CD4-positive, CD25-positive, alpha-beta regulatory T cell (primary cell): ENCODE results near the gene ASCC3. TPM values are rescaled to one million over a fixed set of nuclear protein-coding genes. Genes with fewer than 3 reads are reported as not detected.

Source experiments
- ATAC-seq, 2 donors: fragments of 150-1000 bp; cut with Tn5 transposase; one replicate each; pipeline ENCODE4 v1.10.0; 2021; ENCODE audit warnings: low read depth in 2 of 2, moderate number of reproducible peaks in 2 of 2, moderate library complexity in 1 of 2
- DNase-seq, 3 donors: peaks; one replicate each; pipeline versions ENCODE4 v3.0.0 to v3.0.0-alpha.2; 2012 to 2022; ENCODE audit warnings: mixed read lengths in 1 of 3
- H3K27ac ChIP-seq: one replicate; pipeline ENCODE4 v1.7.0; 2013; ENCODE audit warnings: mild to moderate bottlenecking, low read length; ENCODE audit not compliant: insufficient read depth, poor library complexity, severe bottlenecking
- H3K27me3 ChIP-seq: one replicate; pipeline ENCODE4 v1.7.0; 2013; ENCODE audit warnings: low read length; ENCODE audit not compliant: control insufficient read depth, insufficient read depth
- H3K36me3 ChIP-seq: one replicate; pipeline ENCODE4 v1.7.0; 2013; ENCODE audit warnings: mild to moderate bottlenecking, low read length, moderate library complexity; ENCODE audit not compliant: control insufficient read depth, insufficient read depth
- H3K4me1 ChIP-seq: 2 replicates; pipeline ENCODE4 v1.7.0; 2013; ENCODE audit warnings: mild to moderate bottlenecking, low read length; ENCODE audit not compliant: insufficient read depth, control insufficient read depth, poor library complexity, severe bottlenecking
- H3K4me3 ChIP-seq: one replicate; pipeline ENCODE4 v1.7.0; 2013; ENCODE audit warnings: low read depth, mild to moderate bottlenecking, low read length, moderate library complexity
- H3K9me3 ChIP-seq, 2 experiments: 1 replicate in 1 of 2; 2 replicates in 1 of 2; pipeline ENCODE4 v1.7.0; 2013; ENCODE audit warnings: low read length in 2 of 2, mild to moderate bottlenecking in 1 of 2, moderate library complexity in 1 of 2; ENCODE audit not compliant: control insufficient read depth in 2 of 2
- H3K27ac Mint-ChIP-seq, 3 donors: one replicate each; pipeline ENCODE4 v1.8.0; 2020 to 2022; ENCODE audit warnings: mild to moderate bottlenecking in 3 of 3, mixed read lengths in 3 of 3, moderate library complexity in 2 of 3
- H3K27me3 Mint-ChIP-seq: one replicate; pipeline ENCODE4 v1.8.0; 2022; ENCODE audit warnings: mild to moderate bottlenecking, mixed read lengths
- H3K36me3 Mint-ChIP-seq: one replicate; pipeline ENCODE4 v1.8.0; 2020; ENCODE audit warnings: mixed read lengths
- H3K4me1 Mint-ChIP-seq, 4 donors: one replicate each; pipeline ENCODE4 v1.8.0; 2020 to 2022; ENCODE audit warnings: mixed read lengths in 4 of 4, mild to moderate bottlenecking in 1 of 4
- H3K4me3 Mint-ChIP-seq, 4 donors: one replicate each; pipeline ENCODE4 v1.8.0; 2020 to 2022; ENCODE audit warnings: mild to moderate bottlenecking in 4 of 4, mixed read lengths in 4 of 4, moderate library complexity in 3 of 4
- H3K9me3 Mint-ChIP-seq, 7 donors: one replicate each; pipeline ENCODE4 v1.8.0; 2020 to 2022; ENCODE audit warnings: mixed read lengths in 7 of 7, mild to moderate bottlenecking in 3 of 7, moderate library complexity in 2 of 7
- polyA plus RNA-seq, 4 donors: library from polyadenylated mRNA; unstranded; fragments of 300-500 nt; fragmentation: Illumina TruSeq; gene quantifications; one replicate each; pipeline ENCODE4 v1.2.3, GENCODE V29; 2021
- total RNA-seq: library from RNA; stranded (reverse); gene quantifications from one replicate; pipeline ENCODE4 v1.2.3, GENCODE V29; 2022

The ASCC3 gene
- total and polyA plus RNA-seq, 5 donors from 2014 or later: 22.6 to 51.2 (median 29.2) TPM

DNA sequence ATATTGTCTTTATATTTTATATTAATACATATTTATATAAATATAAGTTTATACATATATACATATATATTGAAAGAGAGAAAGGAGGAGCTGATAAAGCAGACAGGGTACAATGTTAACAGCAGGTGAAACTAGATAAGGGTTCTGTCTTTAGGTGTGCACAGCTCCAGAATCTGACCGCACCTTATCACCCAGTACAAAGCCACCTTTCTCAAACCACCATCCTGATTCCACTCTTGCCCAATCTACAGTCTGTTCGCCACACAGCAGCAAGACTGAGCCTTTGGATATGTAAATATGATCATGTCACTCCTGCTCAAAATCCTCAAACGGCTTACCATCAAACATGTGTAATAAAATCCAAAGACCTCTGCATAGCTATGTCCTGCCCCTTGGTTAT lies 34.7 kb upstream of the ASCC3 start:
- H3K27me3 ChIP-seq: no peaks in the 10 kb centered on the region
- no peaks in the 10 kb centered on the region for H3K9me3 ChIP-seq
- H3K36me3 ChIP-seq: no peaks in the 10 kb centered on the region
- DNase-seq (no peak), ATAC-seq (no peak)
- H3K4me1 ChIP-seq: no peaks in the 10 kb centered on the region
- no peak overlapping the region for H3K27ac ChIP-seq
- Mint-ChIP-seq H3K9me3 (peaks cover 0 to 5% (median 0%) of the 10 kb centered on the region in 7 donors), H3K36me3 (no peaks in the 10 kb centered on the region), H3K4me1 (peaks cover 0 to 4% (median 0%) of the 10 kb centered on the region in 4 donors), H3K27ac (no peak overlapping the region), H3K27me3 (peaks cover 4% of the 10 kb centered on the region), H3K4me3 (no peak overlapping the region)
- H3K4me3 ChIP-seq: no peak overlapping the region

DNA sequence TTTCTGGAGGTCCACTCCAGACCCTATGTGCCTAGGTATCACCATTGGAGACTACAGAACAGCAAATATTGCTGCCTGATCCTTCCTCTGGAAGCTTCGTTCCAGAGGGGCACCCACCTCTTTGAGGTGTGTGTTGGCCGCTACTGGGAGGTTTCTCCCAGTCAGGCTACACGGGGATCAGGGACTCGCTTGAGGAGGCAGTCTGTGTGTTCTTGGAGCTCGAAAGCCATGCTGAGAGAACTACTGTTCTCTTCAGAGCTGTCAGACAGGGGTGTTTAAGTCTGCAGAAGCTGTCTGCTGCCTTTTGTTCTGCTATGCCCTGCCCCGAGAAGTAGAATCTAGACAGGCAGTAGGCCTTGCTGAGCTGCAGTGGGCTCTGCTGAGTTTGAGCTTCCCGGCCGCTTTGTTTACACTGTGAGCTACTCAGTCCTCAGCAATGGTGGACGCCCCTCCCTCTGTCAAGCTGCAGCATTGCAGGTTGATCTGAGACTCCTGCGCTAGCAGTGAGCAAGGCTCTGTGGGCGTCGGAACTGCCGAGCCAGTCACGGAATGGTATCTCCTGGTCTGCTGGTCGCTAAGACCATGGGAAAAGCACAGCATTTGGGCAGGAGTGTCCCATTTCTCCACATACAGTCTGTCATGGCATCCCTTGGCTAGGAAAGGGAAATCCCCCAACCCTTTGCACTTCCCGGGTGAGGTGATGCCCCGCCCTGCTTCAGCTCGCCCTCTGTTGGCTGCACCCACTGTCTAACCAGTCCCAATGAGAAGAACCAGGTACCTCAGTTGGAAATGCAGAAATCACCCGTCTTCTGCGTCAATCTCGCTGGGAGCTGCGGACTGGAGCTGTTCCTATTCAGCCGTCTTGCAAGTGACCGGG lies 32.5 kb upstream of the ASCC3 start:
- ATAC-seq (no peak), DNase-seq (peak in 1 of 3 donors; percentile 0)
- Histone ChIP-seq H3K9me3 (no peaks in the 10 kb centered on the region), H3K4me3 (no peak overlapping the region), H3K27ac (no peak overlapping the region), H3K36me3 (no peaks in the 10 kb centered on the region), H3K27me3 (no peaks in the 10 kb centered on the region), H3K4me1 (no peaks in the 10 kb centered on the region)
- H3K27me3 Mint-ChIP-seq: peaks cover 4% of the 10 kb centered on the region
- peaks cover 0 to 4% (median 0%) of the 10 kb centered on the region in 4 donors for H3K4me1 Mint-ChIP-seq
- H3K4me3 Mint-ChIP-seq: no peak overlapping the region
- H3K27ac Mint-ChIP-seq: no peak overlapping the region
- H3K36me3 Mint-ChIP-seq: no peaks in the 10 kb centered on the region
- peaks cover 0 to 5% (median 0%) of the 10 kb centered on the region in 7 donors for H3K9me3 Mint-ChIP-seq

DNA sequence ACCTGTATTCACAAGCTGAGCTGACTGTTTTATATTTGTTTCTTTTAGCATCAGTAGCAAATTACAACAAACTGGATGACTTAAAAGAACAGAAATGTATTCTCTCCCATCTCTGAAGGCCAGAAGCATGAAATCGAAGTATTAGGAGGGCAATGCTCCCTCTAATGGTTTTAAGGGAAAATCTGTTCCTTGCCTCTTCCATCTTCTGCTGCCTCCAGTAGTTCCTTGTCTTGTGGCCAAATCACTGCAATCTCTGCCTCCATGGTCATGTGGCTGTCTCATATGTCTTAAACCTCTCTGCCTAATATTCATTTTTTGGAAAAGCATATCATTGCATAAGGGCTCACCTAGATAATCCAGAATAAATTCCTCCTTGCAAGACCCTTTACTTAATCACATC lies 25.2 kb upstream of the ASCC3 start:
- ATAC-seq (no peak), DNase-seq (no peak)
- Histone ChIP-seq H3K27me3 (no peaks in the 10 kb centered on the region), H3K4me1 (no peaks in the 10 kb centered on the region), H3K4me3 (no peak overlapping the region), H3K27ac (no peak overlapping the region), H3K36me3 (no peaks in the 10 kb centered on the region), H3K9me3 (no peaks in the 10 kb centered on the region)
- Mint-ChIP-seq H3K27ac (no peak overlapping the region), H3K27me3 (no peaks in the 10 kb centered on the region), H3K36me3 (no peaks in the 10 kb centered on the region), H3K4me1 (peaks cover 0 to 6% (median 0%) of the 10 kb centered on the region in 4 donors), H3K9me3 (peaks cover 0 to 4% (median 0%) of the 10 kb centered on the region in 7 donors), H3K4me3 (no peak overlapping the region)

DNA sequence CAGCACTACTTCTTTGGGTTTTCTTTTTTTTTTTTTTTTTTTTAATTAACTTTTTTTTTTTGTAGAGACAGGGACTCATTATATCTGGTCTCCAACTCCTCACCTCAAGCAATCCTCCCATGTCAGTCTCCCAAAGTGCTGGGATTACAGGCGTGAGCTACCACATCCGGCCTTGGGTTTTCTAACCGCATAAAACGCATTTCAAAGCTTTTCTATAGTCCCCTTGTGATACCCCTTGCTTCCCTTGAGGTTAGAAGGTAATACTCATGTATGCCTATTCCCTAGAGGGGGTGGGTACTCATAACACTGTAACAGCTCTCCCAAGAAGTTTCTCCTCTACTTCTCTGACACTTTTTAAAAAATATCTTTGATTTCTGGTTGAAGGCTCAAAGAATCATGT lies 23.9 kb upstream of the ASCC3 start:
- Mint-ChIP-seq H3K36me3 (no peaks in the 10 kb centered on the region), H3K27me3 (no peaks in the 10 kb centered on the region), H3K27ac (no peak overlapping the region), H3K4me1 (peaks cover 0 to 6% (median 0%) of the 10 kb centered on the region in 4 donors), H3K9me3 (peaks cover 0 to 2% (median 0%) of the 10 kb centered on the region in 7 donors), H3K4me3 (no peak overlapping the region)
- DNase-seq (no peak), ATAC-seq (no peak)
- peaks cover 3% of the 10 kb centered on the region for H3K27me3 ChIP-seq
- H3K9me3 ChIP-seq: no peaks in the 10 kb centered on the region
- no peak overlapping the region for H3K4me3 ChIP-seq
- no peak overlapping the region for H3K27ac ChIP-seq
- no peaks in the 10 kb centered on the region for H3K36me3 ChIP-seq
- no peaks in the 10 kb centered on the region for H3K4me1 ChIP-seq

DNA sequence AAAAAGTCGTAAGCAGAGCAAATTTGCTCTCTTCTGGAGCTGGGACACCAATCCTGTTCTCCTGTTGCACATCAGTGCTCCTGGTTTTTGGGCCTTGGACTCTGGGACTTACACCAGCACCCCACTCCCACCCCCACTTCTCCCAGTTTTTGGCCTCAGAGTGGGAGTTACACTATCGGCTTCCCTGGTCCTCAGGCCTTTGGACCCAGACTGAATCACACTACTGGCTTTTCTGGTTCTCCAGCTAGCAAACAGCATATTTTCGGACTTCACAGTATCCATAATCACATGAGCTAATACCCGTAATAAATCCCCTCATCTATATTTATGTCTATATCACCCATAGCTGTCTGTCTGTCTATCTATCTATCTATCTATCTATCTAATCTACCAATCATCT lies 23.2 kb upstream of the ASCC3 start:
- Histone ChIP-seq H3K27me3 (peaks cover 3% of the 10 kb centered on the region), H3K4me1 (no peaks in the 10 kb centered on the region), H3K27ac (no peak overlapping the region), H3K4me3 (no peak overlapping the region), H3K9me3 (no peaks in the 10 kb centered on the region), H3K36me3 (no peaks in the 10 kb centered on the region)
- no peak for ATAC-seq
- peaks cover 0 to 6% (median 0%) of the 10 kb centered on the region in 4 donors for H3K4me1 Mint-ChIP-seq
- H3K36me3 Mint-ChIP-seq: no peaks in the 10 kb centered on the region
- H3K27me3 Mint-ChIP-seq: no peaks in the 10 kb centered on the region
- H3K4me3 Mint-ChIP-seq: no peak overlapping the region
- H3K27ac Mint-ChIP-seq: no peak overlapping the region
- H3K9me3 Mint-ChIP-seq: peaks cover 0 to 3% (median 0%) of the 10 kb centered on the region in 7 donors
- DNase-seq: no peak

DNA sequence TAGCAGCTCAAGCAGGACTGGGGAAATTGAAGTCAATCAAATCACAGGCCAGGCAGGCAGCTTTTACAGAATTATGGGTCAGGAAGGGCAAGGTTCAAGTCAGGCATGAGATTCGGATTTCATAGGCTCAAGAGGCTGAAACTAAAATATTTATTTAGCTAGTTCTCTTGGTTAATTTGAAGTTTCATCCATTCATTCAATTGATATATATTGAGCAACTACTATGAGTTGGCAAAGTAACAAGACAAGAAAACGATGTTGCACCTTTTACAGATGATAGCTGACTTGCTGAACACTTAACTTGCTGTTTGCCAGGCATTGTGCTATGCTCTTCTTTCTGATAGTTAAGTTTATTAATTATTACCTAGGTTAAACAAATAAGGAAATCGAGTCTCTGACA lies 20.5 kb upstream of the ASCC3 start:
- H3K9me3 Mint-ChIP-seq: peaks cover 0 to 5% (median 0%) of the 10 kb centered on the region in 7 donors
- H3K27me3 Mint-ChIP-seq: peaks cover 4% of the 10 kb centered on the region
- H3K4me1 ChIP-seq: no peaks in the 10 kb centered on the region
- no peaks in the 10 kb centered on the region for H3K36me3 Mint-ChIP-seq
- H3K27ac Mint-ChIP-seq: no peak overlapping the region
- no peak overlapping the region for H3K4me3 ChIP-seq
- H3K4me1 Mint-ChIP-seq: peaks cover 0 to 4% (median 0%) of the 10 kb centered on the region in 4 donors
- no peak overlapping the region for H3K4me3 Mint-ChIP-seq
- no peaks in the 10 kb centered on the region for H3K9me3 ChIP-seq
- peaks cover 3% of the 10 kb centered on the region for H3K27me3 ChIP-seq
- no peak for ATAC-seq
- no peak for DNase-seq
- H3K27ac ChIP-seq: no peak overlapping the region
- H3K36me3 ChIP-seq: no peaks in the 10 kb centered on the region

DNA sequence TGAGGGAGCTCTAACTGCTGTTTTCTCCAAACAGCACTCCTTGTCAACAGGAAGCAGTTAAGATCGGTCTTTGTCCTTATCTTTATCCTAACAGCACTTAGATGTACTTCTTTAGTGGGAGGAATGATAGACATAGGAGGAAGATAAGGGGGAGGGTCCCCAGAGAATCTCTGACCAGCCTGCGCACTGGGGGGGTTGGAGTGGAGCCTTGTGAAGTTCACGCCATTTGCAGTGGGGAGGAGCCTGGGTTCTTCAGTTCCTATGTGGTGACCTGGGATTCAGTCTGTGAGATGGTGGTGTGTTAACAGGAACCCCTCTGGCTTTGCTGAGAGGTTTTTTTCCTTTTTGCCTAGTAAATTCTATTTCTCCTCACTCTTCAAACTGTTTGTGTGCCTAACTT lies 18.1 kb upstream of the ASCC3 start:
- H3K9me3 Mint-ChIP-seq: peaks cover 0 to 3% (median 0%) of the 10 kb centered on the region in 7 donors

DNA sequence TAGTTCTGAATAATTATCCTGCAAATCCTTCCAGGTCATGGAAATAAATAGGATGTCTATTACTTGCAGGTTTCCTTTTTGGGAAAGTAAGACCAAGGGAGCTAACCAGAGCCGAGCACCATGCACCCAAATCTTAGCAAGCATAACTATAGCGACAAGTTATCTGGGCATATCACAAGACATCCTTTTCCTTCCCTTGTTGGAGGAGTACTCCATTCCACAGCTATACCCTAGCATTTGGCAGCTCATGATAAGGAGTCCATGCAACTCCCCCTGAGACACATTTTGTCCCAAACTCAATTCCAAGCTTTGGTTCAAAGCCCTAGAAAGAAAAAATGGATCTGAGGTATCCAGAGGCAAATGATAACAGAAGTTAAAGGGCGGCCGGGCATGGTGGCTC lies 16.5 kb upstream of the ASCC3 start:
- H3K4me3 Mint-ChIP-seq: no peak overlapping the region
- H3K27me3 Mint-ChIP-seq: peaks cover 9% of the 10 kb centered on the region
- DNase-seq (no peak), ATAC-seq (no peak)
- H3K4me1 Mint-ChIP-seq: no peaks in the 10 kb centered on the region
- H3K4me3 ChIP-seq: no peak overlapping the region
- no peak overlapping the region for H3K27ac ChIP-seq
- no peaks in the 10 kb centered on the region for H3K4me1 ChIP-seq
- H3K36me3 ChIP-seq: no peaks in the 10 kb centered on the region
- H3K27me3 ChIP-seq: peaks cover 3% of the 10 kb centered on the region
- H3K9me3 ChIP-seq: no peaks in the 10 kb centered on the region
- H3K36me3 Mint-ChIP-seq: no peaks in the 10 kb centered on the region
- peaks cover 0 to 3% (median 0%) of the 10 kb centered on the region in 7 donors for H3K9me3 Mint-ChIP-seq
- H3K27ac Mint-ChIP-seq: no peak overlapping the region

More for the DNA sequence above, 18.1 kb upstream of the ASCC3 start:
- no peak for DNase-seq
- peaks cover 3% of the 10 kb centered on the region for H3K27me3 ChIP-seq
- H3K36me3 ChIP-seq: no peaks in the 10 kb centered on the region
- peaks cover 9% of the 10 kb centered on the region for H3K27me3 Mint-ChIP-seq
- no peak overlapping the region for H3K27ac Mint-ChIP-seq
- H3K4me3 Mint-ChIP-seq: no peak overlapping the region
- ATAC-seq: no peak
- no peaks in the 10 kb centered on the region for H3K9me3 ChIP-seq
- no peak overlapping the region for H3K27ac ChIP-seq
- H3K4me1 Mint-ChIP-seq: no peaks in the 10 kb centered on the region
- H3K4me1 ChIP-seq: no peaks in the 10 kb centered on the region
- H3K4me3 ChIP-seq: no peak overlapping the region
- no peaks in the 10 kb centered on the region for H3K36me3 Mint-ChIP-seq
